HEK293T (cell line): ENCODE measurements around the gene SLC25A38.

ENCODE experiments used
- BHLHE40 ChIP-seq: fragments of 450-650 bp; IDR thresholded peaks from 2 replicates; pipeline ENCODE4 v1.6.1; 2016; ENCODE audit warnings: mild to moderate bottlenecking, moderate library complexity, borderline replicate concordance
- CTBP1 ChIP-seq: fragments of 450-650 bp; IDR thresholded peaks from 2 replicates; pipeline ENCODE4 v1.6.1; 2016; ENCODE audit warnings: borderline replicate concordance
- FOXA1 ChIP-seq: fragments of 450-650 bp; IDR thresholded peaks from 2 replicates; pipeline ENCODE4 v1.6.1; 2016; ENCODE audit warnings: mild to moderate bottlenecking
- FOXM1 ChIP-seq: fragments of 450-650 bp; IDR thresholded peaks from 2 replicates; pipeline ENCODE4 v1.6.1; 2017; ENCODE audit warnings: mild to moderate bottlenecking, borderline replicate concordance
- L3MBTL2 ChIP-seq: fragments of 450-650 bp; conservative IDR thresholded peaks from 2 replicates; pipeline ENCODE4 v1.6.1; 2016; ENCODE audit warnings: mild to moderate bottlenecking
- SP1 ChIP-seq: fragments of 450-650 bp; IDR thresholded peaks from 2 replicates; pipeline ENCODE4 v1.6.1; 2017
- SUZ12 ChIP-seq: fragments of 450-650 bp; IDR thresholded peaks from 2 replicates; pipeline ENCODE4 v1.6.1; 2016; ENCODE audit warnings: mild to moderate bottlenecking
- ZNF384 ChIP-seq: fragments of 450-650 bp; IDR thresholded peaks from 2 replicates; pipeline ENCODE4 v1.6.1; 2016

GRCh38 chr3:39429466-39429865, 46.3 kb downstream of the SLC25A38 start:
- TF ChIP-seq SUZ12 (no peak), CTBP1 (no peak), L3MBTL2 (no peak), FOXM1 (no peak), SP1 (no peak), BHLHE40 (no peak), ZNF384 (no peak), FOXA1 (no peak)
